HepG2 (cell line): ENCODE results near the gene STKLD1. TPM values are rescaled to one million over a fixed set of nuclear protein-coding genes. Genes with fewer than 3 reads are reported as not detected.

Source experiments
- CEBPB ChIP-seq: IDR thresholded peaks from 2 replicates; pipeline ENCODE4 v1.6.1; 2011; ENCODE audit warnings: low read depth, low read length, improper control_type of control experiment, borderline replicate concordance
- DR1 ChIP-seq: sonication (generic); formaldehyde crosslinking; IDR thresholded peaks from 2 replicates; pipeline ENCODE4 v1.8.0; 2021; ENCODE audit warnings: mild to moderate bottlenecking, missing genetic modification reagents, inconsistent platforms
- ELF3 ChIP-seq: IDR thresholded peaks from 2 replicates; pipeline ENCODE4 v1.6.1; 2016; ENCODE audit warnings: missing genetic modification reagents, missing compliant biosample characterization
- FOXK1 ChIP-seq: sonication (generic); formaldehyde crosslinking; IDR thresholded peaks from 2 replicates; pipeline ENCODE4 v1.4.0; 2020; ENCODE audit warnings: low read depth, missing genetic modification reagents, borderline replicate concordance
- GATA4 ChIP-seq: sonication (generic); IDR thresholded peaks from 2 replicates; pipeline ENCODE4 v1.6.1; 2016; ENCODE audit warnings: antibody characterized with exemption, low read depth, borderline replicate concordance
- GATAD1 ChIP-seq: IDR thresholded peaks from 2 replicates; pipeline ENCODE4 v1.6.1; 2016; ENCODE audit warnings: missing genetic modification reagents, missing compliant biosample characterization
- GTF2F1 ChIP-seq: fragments of 150-350 bp; IDR thresholded peaks from 2 replicates; pipeline ENCODE4 v1.6.1; 2014; ENCODE audit warnings: low read length
- MAF1 ChIP-seq: sonication (generic); formaldehyde crosslinking; IDR thresholded peaks from 2 replicates; pipeline ENCODE4 v1.5.0; 2020; ENCODE audit warnings: missing genetic modification reagents, borderline replicate concordance
- MED13 ChIP-seq: sonication (generic); formaldehyde crosslinking; IDR thresholded peaks from 2 replicates; pipeline ENCODE4 v1.5.0; 2020; ENCODE audit warnings: missing genetic modification reagents
- SP5 ChIP-seq: IDR thresholded peaks from 2 replicates; pipeline ENCODE4 v1.6.1; 2016; ENCODE audit warnings: low read depth, borderline replicate concordance
- ZFP1 ChIP-seq: IDR thresholded peaks from 2 replicates; pipeline ENCODE4 v1.6.1; 2016
- ZNF337 ChIP-seq: sonication (generic); formaldehyde crosslinking; IDR thresholded peaks from 2 replicates; pipeline ENCODE4 v1.5.1; 2020; ENCODE audit warnings: missing genetic modification reagents, low read depth, mild to moderate bottlenecking, borderline replicate concordance
- ZNF350 ChIP-seq: sonication (generic); formaldehyde crosslinking; IDR thresholded peaks from 2 replicates; pipeline ENCODE4 v1.4.0; 2020; ENCODE audit warnings: mild to moderate bottlenecking, low read depth, missing genetic modification reagents, borderline replicate concordance
- ZNF776 ChIP-seq: sonication (generic); formaldehyde crosslinking; IDR thresholded peaks from 2 replicates; pipeline ENCODE4 v1.4.0; 2020; ENCODE audit warnings: mild to moderate bottlenecking, missing genetic modification reagents
- ZNF841 ChIP-seq: sonication (generic); formaldehyde crosslinking; IDR thresholded peaks from 2 replicates; pipeline ENCODE4 v1.8.1; 2023; ENCODE audit warnings: missing genetic modification reagents, borderline replicate concordance
- polyA plus RNA-seq, 8 experiments: library from polyadenylated mRNA; depleted of rRNA in 3 of 8; stranded (reverse) in 7 of 8; unstranded in 1 of 8; fragments of >200 nt; fragmentation: Illumina TruSeq in 4 of 8; extraction: Trizol in 4 of 8; gene quantifications; 2 replicates each; pipeline versions ENCODE4 v1.2.1 to v1.2.3, GENCODE V29; 2011 to 2016; ENCODE audit warnings: low read depth in 4 of 8, missing spikeins in 1 of 8, mixed read lengths in 1 of 8; ENCODE audit not compliant: insufficient read depth in 1 of 8
- total RNA-seq, 5 experiments: library from RNA; depleted of rRNA; stranded (reverse); fragments of >200 nt; fragmentation: Illumina TruSeq; extraction: Trizol; gene quantifications; 2 replicates each; pipeline ENCODE4 v1.2.3, GENCODE V29; 2016; ENCODE audit warnings: low read depth in 1 of 5
- TF ChIP-seq, protein P1 (sequence below): IDR thresholded peaks from 2 replicates; pipeline ENCODE4 v1.6.1; 2018; ENCODE audit warnings: missing genetic modification reagents, mild to moderate bottlenecking, missing compliant biosample characterization
- TF ChIP-seq, protein P2 (sequence below), 2 experiments: sonication (generic) in 1 of 2; formaldehyde crosslinking in 1 of 2; IDR thresholded peaks; 2 replicates each; pipeline versions ENCODE4 v1.4.0 to v1.6.1; 2018 to 2020; ENCODE audit warnings: missing genetic modification reagents in 2 of 2, borderline replicate concordance in 1 of 2, low read depth in 1 of 2, mild to moderate bottlenecking in 1 of 2, missing biosample characterization in 1 of 2
- TF ChIP-seq, protein P3 (sequence below): sonication (generic); formaldehyde crosslinking; IDR thresholded peaks from 2 replicates; pipeline ENCODE4 v1.4.0; 2020; ENCODE audit warnings: missing genetic modification reagents, borderline replicate concordance
- TF ChIP-seq, protein P4 (sequence below): sonication (generic); formaldehyde crosslinking; IDR thresholded peaks from 2 replicates; pipeline ENCODE4 v1.4.0; 2020; ENCODE audit warnings: mild to moderate bottlenecking, missing genetic modification reagents
- TF ChIP-seq, protein P5 (sequence below): sonication (generic); formaldehyde crosslinking; IDR thresholded peaks from 2 replicates; pipeline ENCODE4 v1.8.1; 2023; ENCODE audit warnings: mild to moderate bottlenecking, moderate library complexity, missing genetic modification reagents
- TF ChIP-seq, protein P6 (sequence below): IDR thresholded peaks from 2 replicates; pipeline ENCODE4 v1.6.1; 2016; ENCODE audit warnings: low read depth

The STKLD1 gene
- total and polyA plus RNA-seq, 2 of the 13 experiments (the other 11 are each of a cell fraction or from before 2014, with no cell fraction given) = 1.5 to 2.2 TPM

DNA sequence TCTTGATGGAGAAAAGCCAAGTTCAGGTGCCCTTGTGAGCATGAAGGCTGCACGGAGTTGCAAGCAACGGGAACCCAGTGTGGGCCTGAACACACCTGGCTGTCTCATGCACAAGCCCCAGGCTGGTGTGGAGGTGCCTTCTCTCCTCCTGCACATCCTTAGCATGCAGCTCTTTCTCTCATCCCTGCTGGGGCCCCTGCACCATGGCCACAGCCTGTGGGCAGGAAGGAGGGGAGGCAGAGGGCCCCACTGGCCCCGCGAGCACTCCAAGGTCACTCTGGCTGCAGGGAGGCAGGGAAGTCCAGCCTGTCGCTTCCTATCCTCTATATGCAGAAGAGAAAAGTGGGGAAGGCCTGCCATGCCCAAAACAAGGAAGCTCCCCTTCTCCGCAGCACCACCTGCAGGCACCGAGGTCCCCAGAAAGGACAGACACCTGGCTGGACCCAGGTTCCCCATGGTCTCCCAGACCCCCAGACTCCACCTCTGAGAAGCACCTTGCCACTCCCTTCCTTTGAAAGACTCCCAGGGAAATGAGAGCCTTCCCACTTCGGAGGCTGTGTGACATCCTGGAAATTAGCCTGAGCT, 18.6 kb downstream of the STKLD1 start (continued):
- TF ChIP-seq, protein P1, sequence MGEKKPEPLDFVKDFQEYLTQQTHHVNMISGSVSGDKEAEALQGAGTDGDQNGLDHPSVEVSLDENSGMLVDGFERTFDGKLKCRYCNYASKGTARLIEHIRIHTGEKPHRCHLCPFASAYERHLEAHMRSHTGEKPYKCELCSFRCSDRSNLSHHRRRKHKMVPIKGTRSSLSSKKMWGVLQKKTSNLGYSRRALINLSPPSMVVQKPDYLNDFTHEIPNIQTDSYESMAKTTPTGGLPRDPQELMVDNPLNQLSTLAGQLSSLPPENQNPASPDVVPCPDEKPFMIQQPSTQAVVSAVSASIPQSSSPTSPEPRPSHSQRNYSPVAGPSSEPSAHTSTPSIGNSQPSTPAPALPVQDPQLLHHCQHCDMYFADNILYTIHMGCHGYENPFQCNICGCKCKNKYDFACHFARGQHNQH (CRISPR knock-in tag) = peak; percentile 36; the same call in 1 of the 2 replicates
- TF ChIP-seq DR1 (CRISPR knock-in tag) = no peak
- no peak for TF ChIP-seq ZNF776 (CRISPR knock-in tag)
- TF ChIP-seq, protein P2, sequence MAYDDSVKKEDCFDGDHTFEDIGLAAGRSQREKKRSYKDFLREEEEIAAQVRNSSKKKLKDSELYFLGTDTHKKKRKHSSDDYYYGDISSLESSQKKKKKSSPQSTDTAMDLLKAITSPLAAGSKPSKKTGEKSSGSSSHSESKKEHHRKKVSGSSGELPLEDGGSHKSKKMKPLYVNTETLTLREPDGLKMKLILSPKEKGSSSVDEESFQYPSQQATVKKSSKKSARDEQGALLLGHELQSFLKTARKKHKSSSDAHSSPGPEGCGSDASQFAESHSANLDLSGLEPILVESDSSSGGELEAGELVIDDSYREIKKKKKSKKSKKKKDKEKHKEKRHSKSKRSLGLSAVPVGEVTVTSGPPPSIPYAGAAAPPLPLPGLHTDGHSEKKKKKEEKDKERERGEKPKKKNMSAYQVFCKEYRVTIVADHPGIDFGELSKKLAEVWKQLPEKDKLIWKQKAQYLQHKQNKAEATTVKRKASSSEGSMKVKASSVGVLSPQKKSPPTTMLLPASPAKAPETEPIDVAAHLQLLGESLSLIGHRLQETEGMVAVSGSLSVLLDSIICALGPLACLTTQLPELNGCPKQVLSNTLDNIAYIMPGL (CRISPR knock-in tag; IDR thresholded peaks at IDR 0.05; ENCODE audit: borderline replicate concordance in 1 of 2, low read depth in 1 of 2) = no peak
- peak; percentile 18; the same call in 1 of the 2 replicates for TF ChIP-seq ZNF350 (CRISPR knock-in tag)
- TF ChIP-seq, protein P3, sequence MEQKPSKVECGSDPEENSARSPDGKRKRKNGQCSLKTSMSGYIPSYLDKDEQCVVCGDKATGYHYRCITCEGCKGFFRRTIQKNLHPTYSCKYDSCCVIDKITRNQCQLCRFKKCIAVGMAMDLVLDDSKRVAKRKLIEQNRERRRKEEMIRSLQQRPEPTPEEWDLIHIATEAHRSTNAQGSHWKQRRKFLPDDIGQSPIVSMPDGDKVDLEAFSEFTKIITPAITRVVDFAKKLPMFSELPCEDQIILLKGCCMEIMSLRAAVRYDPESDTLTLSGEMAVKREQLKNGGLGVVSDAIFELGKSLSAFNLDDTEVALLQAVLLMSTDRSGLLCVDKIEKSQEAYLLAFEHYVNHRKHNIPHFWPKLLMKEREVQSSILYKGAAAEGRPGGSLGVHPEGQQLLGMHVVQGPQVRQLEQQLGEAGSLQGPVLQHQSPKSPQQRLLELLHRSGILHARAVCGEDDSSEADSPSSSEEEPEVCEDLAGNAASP (CRISPR knock-in tag) = no peak
- no peak for TF ChIP-seq ZNF841 (CRISPR knock-in tag)
- TF ChIP-seq SP5 (CRISPR knock-in tag) = no peak
- TF ChIP-seq CEBPB = no peak
- TF ChIP-seq GTF2F1 = no peak
- TF ChIP-seq, protein P4, sequence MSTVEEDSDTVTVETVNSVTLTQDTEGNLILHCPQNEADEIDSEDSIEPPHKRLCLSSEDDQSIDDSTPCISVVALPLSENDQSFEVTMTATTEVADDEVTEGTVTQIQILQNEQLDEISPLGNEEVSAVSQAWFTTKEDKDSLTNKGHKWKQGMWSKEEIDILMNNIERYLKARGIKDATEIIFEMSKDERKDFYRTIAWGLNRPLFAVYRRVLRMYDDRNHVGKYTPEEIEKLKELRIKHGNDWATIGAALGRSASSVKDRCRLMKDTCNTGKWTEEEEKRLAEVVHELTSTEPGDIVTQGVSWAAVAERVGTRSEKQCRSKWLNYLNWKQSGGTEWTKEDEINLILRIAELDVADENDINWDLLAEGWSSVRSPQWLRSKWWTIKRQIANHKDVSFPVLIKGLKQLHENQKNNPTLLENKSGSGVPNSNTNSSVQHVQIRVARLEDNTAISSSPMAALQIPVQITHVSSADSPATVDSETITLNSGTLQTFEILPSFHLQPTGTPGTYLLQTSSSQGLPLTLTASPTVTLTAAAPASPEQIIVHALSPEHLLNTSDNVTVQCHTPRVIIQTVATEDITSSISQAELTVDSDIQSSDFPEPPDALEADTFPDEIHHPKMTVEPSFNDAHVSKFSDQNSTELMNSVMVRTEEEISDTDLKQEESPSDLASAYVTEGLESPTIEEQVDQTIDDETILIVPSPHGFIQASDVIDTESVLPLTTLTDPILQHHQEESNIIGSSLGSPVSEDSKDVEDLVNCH (CRISPR knock-in tag) = no peak
- TF ChIP-seq GATAD1 (CRISPR knock-in tag) = 0 out of 2 replicates have a peak, but pooled peaks have one; percentile 44
- TF ChIP-seq, protein P5, sequence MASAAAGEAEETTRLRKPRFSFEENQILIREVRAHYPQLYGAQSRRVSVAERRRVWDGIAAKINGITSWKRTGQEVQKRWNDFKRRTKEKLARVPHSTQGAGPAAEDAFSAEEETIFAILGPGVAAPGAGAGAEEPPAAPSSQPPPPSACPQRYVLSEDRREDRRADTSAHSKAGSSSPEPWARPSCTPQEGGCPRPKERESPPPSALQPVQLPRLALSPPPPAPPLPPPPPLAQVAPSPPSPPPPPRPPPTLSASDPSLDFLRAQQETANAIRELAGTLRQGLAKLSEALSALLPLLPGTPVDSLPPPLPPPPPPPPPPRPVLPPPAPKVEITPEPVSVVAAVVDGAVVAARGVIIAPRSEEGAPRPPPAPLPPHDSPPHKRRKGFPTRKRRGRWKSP (CRISPR knock-in tag) = no peak
- no peak for TF ChIP-seq MAF1 (CRISPR knock-in tag)
- TF ChIP-seq MED13 (CRISPR knock-in tag) = no peak
- TF ChIP-seq ELF3 (CRISPR knock-in tag) = no peak
- no peak for TF ChIP-seq FOXK1 (CRISPR knock-in tag)
- TF ChIP-seq, protein P6, sequence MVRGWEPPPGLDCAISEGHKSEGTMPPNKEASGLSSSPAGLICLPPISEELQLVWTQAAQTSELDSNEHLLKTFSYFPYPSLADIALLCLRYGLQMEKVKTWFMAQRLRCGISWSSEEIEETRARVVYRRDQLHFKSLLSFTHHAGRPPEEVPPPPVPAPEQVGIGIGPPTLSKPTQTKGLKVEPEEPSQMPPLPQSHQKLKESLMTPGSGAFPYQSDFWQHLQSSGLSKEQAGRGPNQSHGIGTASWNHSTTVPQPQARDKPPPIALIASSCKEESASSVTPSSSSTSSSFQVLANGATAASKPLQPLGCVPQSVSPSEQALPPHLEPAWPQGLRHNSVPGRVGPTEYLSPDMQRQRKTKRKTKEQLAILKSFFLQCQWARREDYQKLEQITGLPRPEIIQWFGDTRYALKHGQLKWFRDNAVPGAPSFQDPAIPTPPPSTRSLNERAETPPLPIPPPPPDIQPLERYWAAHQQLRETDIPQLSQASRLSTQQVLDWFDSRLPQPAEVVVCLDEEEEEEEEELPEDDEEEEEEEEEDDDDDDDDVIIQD (CRISPR knock-in tag) = no peak
- TF ChIP-seq GATA4 = no peak
- TF ChIP-seq ZNF337 (CRISPR knock-in tag) = no peak
- TF ChIP-seq ZFP1 (CRISPR knock-in tag) = no peak
